NCI-H2196 treated with DMSO at 0.1 percent for 48 hours (cell line): Measurements from ENCODE around the gene INHA.

Source experiments
- DNase-seq: peaks from one replicate; lab custom pipeline; 2025; ENCODE audit not compliant: unreplicated experiment; lab: John Stamatoyannopoulos, UW

The INHA gene

DNA sequence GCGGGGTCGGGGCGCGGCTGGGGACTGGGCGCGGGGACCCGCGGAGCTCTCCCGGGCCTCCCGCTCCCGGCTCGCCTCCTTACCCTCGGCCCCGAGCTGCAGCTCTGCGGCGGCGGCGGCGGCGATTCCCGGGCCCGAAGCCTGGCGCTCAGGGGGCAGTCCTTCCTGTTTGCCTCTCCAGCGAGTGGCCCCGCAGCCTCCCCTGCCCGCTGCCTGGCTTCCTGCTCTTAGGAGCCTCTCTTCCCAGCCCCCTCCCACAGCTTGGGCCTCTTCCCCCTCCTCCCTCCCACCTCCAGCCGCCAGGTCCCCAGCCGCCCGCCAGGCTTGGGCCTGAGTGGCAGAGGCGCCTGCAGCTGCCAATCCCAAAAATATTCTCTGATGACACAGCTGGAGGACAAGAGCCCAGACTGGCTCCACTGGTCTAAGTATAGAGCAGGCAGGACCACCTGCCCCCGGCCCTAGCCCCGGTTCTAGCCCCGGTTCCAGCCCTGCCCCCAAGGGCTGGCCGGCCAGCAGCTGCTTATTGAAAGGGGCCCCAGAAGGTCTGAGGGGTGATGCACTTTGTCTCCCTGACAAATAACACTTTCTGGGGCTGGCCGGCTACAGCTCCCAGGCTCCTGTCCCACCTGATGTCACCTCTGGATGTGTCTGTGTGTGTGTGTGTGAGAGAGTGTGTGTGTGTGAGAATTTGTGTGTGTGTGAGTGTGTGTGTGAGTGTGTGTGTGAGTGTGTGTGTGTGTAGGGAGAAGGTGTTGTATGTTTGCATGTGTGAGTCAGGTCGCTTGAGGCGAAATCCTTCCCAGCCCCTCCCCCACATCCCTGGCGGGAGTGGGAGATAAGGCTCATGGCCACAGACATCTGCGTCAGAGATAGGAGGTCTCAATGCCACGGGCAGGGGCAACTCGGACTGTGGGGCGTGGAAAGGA is 536 bp upstream of the INHA start, which contains the start of gene OBSL1:
Gene OBSL1 (minus strand): TSS at position 229 of the 926 bp plus-strand sequence. CDS start 307 bp downstream, outside the sequence.
- peak; percentile 73 for DNase-seq

GRCh38 chr2:219573166-219573565 is 1.1 kb downstream of the INHA start:
- peak; percentile 68 for DNase-seq

- peak; percentile 84 for DNase-seq
Measured at GRCh38 chr2:219574484-219575311, 2.6 kb downstream of the INHA start.

GRCh38 chr2:219575566-219576504 is 3.7 kb downstream of the INHA start:
- no peak for DNase-seq

GRCh38 chr2:219576505-219577388 is 4.6 kb downstream of the INHA start:
- no peak for DNase-seq

GRCh38 chr2:219578811-219579613 is 6.9 kb downstream of the INHA start:
- DNase-seq: no peak

DNA sequence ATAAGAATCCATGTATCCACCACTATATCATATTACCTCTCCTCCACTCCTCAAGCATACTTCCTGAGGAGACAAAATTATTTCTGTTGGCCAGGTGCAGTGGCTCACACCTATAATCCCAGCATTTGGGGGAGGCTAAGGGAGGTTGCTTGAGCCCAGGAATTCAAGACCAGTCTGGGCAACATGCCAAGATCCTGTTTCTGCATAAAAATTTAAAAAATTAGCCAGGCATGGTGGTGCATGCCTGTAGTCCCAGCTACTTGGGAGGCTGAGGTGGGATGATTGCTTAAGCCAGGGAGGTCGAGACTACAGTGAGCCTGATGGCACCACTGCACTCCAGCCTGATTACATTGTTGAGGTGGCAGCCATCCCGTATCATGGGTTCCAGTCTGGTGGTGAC is 9.2 kb downstream of the INHA start:
- no peak for DNase-seq

GRCh38 chr2:219591091-219591490 is 19.0 kb downstream of the INHA start:
- no peak for DNase-seq

GRCh38 chr2:219592736-219593135 is 20.6 kb downstream of the INHA start:
- DNase-seq: no peak

DNA sequence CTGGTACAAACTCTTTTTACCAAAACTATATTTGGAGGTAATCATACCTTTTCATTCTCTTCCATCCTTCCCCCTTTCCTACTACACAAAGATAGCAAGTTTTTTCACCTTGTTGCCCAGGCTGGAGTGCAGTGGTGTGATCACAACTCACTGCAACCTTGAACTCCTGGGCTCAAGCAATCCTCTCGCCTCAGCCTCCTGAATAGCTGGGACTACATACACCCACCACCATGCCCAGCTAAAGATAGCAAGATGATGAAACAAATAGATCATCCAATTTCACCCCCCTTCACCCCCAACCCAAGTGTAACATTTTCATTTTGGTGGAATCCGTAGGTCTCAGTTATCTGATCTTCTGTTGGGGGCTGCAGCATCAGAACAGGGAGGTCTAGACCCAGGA is 21.0 kb downstream of the INHA start:
- DNase-seq: no peak

DNA sequence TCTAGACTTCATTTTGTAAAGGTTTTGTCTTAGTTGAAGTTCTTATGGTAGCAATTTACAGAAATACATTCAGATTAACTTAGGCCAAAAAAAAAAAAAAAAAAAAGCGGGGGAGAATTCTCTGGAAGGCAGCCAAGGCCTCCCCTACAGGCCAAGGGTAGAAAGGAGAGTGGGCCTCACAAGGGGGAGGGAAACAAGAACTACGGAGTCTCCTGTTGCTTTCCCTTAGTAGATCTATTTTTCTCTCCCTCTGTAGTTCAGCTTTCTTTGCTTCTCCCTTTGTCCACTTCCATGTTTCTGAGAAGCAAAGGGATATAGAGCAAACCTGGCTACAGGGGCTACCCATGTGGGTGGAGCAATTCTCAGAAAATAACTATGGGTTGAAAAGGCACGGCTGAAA is 23.1 kb downstream of the INHA start:
- no peak for DNase-seq

DNA sequence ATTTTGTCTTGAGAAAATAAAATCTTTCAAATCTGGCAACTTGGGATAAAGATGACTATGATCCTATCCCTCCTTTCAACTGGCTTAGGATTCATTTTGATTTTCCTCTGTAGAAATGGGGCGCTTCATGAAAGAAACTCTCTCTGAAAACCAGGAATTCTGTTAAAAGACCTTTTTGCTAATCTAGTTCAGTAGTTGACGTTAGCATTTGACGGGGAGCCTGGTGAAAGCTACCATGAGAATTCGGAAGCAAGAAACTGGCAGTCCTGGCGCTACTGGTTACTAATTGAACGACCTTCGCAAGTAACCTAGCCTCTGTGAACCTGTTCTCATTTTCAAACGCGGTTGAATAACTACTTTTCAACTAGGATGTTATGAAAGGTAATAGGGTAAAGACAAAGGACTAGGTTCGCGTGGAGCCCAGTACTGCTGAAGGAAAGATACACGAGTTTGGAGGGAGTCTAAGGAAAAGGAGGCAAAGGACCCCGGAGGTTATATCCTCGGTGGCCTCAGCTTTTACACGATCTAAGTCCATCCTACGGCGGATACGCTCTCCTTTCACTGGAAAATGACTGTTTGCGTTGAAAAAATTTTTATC is 24.9 kb downstream of the INHA start:
- DNase-seq: no peak

GRCh38 chr2:219597552-219598307 is 25.6 kb downstream of the INHA start, which contains the start of gene STK11IP:
STK11IP (plus strand) TSS chr2:219597857; CDS start chr2:219598120, 263 bp downstream.
- DNase-seq: peak; percentile 97

- no peak for DNase-seq
Measured at GRCh38 chr2:219598308-219599078, 26.4 kb downstream of the INHA start.

DNA sequence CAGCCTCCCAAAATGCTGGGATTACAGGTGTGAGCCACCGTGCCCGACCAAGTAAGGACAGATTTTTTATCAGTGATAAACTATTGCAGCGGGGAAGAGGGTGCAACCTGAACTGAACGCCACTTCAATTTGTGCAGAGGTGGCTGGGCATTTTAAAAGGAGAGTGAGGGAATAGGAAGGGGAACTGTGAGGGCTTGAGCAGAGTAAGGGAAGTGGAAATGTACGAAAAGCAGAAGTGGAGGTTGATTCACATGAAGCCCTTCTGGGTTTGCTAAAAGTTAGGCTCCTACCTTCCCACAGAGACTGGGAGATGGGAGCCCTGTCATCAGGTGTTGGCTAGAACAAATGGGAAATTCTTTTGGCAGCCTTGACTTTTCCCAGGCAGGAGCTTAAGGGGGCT is 31.7 kb downstream of the INHA start:
- no peak for DNase-seq

GRCh38 chr2:219605607-219605954 is 33.5 kb downstream of the INHA start:
- no peak for DNase-seq

- DNase-seq: no peak
Measured at GRCh38 chr2:219607931-219608330, 35.8 kb downstream of the INHA start.
